ENCODE results near the gene GPR62.

Gene GPR62

DNA sequence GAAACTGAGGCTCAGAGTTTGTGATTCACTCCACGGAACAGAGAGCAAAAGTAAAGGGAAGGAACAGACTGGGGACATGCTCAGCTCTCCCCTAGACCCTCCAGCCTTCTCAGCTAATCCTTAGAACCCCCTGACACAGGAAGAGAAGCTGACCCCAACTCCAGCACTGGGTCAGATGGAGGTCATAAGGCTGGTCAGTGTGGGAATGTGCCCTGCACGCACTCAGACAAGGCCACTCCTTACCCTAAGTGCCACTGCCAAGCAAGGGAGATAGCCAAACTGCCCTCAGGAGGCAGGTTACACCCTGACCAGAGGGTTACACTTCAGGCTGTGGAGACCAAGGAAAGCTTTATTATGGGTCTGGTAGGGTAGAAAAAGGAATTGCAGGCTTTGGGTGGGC lies 39.3 kb downstream of the GPR62 start:
- DNase-seq = no peak

DNA sequence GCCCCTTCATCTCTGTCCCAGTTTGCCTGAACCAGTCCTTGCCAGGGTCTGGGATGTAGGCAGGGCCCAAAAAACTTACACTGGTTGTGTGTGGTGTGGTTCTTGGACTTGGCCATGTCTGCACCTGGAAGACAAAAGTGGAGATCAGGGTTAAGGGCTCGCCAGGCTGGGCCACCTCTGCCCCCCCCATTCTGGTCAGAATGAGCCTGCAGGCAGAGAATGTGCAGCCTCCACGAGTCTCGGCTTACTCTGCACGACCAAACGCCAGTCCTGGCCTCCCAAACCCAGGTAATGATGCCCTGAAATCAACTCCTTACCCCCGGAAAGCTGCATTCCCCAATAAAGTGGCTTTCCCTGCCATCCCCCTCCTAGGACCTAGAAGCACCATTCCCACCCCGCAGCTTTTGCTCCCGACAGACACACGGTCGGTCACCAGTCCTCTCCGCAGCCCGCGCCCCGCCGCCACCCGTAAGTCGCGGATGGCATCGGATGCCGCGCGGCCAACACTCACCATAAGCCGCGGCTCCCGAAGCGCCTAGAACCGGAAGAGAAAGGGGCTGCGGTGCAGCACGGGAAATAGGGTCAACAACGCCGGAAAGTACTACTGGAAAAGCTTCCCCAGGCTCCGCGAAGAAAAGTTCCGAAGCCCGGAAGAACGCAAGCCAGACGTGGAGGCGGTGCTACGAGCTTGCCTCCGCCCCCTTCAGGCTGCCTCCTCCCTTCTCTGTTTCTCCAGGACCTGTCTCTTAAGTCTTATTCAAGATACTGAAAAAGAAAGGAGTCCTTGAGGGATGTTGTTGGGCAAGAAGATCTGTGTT lies 40.4 kb downstream of the GPR62 start, which contains the start of gene RPL29:
RPL29 (minus strand) TSS at position 550 of the 818 bp plus-strand sequence; CDS start at position 116, 434 bp downstream.
- peak; percentile 93 for DNase-seq

DNA sequence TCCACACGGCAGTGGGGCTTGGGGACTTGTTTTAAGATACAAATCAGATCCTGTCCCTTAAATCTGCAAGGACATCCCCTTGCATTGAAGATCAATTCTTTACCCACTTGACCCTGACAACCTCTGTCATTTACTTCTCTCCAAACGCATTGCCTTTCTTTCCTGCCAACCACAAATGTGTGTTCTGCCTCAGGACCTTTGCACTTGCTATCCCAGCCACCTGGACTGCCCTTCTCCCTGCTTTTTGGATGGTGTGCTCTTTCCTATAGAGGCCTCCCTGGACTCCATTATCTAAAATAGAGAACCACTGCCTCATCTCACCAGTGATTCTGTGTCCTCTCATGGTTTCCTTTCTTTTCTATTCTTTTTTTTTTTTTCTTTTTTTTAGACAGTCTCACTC lies 42.0 kb downstream of the GPR62 start:
- DNase-seq = no peak

DNA sequence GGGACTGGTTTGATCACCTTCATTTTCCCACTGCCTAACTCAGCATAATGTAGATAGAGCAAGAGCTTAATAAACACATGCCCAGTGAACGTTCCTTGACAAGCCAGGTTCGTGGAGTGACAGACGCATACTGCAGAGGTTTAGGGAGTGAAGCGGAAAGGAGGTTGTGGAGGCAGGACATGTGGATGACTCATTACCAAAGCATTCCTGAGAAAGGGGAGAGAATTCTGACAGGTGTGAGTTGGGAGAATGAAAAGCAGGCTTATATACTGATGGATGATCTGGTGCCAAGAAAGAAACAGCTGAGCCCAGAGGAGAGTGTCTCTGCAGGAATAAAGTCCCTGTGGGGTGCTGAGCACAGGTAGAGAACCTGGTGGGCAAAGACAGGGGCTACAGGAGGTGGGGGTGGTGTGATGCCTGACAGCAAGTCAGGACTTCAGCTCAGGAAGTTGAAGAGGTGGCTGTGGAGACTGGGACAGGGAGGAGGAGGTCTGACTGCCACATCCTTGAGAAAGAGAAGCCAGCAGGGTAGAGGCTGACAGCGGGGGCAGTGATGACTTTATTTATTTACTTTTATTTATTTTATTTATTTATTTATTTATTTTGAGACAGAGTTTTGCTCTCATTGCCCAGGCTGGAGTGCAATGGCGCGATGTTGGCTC lies 42.9 kb downstream of the GPR62 start:
- no peak for DNase-seq

DNA sequence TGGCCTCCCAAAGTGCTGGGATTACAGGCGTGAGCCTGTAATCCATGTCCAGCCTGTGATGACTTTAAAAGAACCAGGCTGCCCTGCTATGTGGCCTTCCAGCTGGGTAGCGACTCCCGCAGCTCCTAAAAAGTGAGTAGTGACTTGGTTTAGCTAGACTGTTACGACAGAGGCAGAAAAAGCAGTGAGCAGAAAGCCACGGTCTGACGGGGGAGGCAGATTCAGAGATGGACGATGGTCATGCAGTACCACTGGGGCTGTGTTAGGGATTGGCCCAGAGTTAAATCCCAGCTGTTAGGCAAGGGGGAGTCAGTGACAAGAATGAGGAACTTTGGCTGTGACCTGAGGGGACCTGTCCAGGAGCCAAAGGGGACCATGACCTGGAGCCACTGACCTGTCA lies 43.6 kb downstream of the GPR62 start:
- no peak for DNase-seq

GRCh38 chr3:51999846-52000245 lies 44.7 kb downstream of the GPR62 start:
- DNase-seq = no peak

DNA sequence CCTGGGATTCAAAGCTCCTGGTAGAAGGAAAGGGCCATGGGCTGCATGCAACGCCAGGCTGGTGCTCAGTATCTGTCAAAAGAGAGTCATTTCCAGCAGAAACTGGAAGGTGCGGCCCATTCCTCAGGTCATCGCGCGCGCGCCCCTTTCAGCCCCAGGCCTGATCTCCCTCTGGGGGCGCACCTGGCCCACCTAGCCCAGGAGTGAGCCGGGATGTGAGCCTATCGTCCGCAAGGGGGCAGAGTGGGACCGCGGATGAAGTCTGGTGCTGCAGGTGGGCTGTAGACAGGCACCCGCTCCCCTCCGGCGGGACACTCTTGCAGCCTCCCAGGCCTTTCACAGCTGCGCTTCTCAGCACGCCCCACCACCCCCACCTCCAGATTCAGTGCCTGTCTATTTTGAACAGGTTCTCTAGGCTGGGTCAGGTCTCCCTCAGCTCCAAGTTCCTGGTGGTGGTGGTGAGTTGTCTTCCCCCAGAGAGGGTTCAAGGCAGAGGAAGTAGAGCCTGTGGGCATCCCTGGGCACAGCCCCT lies 46.3 kb downstream of the GPR62 start:
- peak; percentile 89 for DNase-seq

GRCh38 chr3:52002748-52003147 lies 47.6 kb downstream of the GPR62 start:
- DNase-seq = no peak

GRCh38 chr3:52004163-52004787 lies 49.1 kb downstream of the GPR62 start:
- no peak for DNase-seq

DNA sequence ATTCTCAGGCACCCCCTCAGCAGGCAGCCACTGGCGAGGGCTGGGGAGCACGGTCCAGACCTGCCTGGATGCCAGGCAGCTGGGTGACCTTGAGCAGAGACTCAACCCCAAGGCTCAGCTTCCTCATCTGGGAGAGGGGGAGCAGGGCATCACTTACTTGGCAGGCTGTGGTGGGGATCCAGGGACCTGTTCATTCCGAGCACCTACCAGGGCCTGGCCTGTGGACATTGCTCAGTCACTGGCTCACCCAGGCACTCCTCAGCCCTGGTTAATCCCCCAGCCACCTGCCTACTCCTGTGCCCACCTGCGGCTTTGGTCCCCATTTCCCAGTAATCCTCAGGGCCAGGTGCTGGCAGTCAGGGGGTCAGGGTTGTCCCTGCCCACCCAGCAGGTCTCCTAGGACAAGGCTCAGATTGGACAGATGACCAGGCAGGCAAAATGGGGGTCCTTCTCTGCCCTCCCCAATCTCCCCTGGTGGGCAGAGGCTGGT lies 49.8 kb downstream of the GPR62 start:
- DNase-seq = no peak

DNA sequence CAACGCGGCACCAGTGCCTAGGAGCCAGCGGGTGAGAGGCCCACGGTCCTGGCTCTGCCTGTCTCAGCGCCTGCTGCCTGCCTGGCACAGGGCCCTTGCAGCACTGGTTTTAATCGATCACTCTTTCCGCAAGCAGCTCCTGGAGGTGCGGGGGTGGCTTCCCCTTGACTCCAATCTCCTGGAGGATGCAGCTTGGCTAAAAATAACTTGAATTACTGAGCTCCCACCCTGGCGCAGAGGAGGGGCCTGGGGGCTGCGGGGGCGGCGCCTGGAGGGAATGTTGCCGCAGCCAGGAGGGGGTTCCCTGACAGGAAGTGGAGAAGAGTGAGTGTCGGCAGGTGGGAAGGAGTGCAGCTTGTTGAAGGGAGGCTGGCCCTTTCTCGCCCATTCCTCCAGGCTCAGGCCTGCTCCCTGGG lies 50.4 kb downstream of the GPR62 start:
- no peak for DNase-seq

GRCh38 chr3:52006017-52006819 lies 51.0 kb downstream of the GPR62 start:
- no peak for DNase-seq

GRCh38 chr3:52006820-52007133 lies 51.6 kb downstream of the GPR62 start:
- no peak for DNase-seq

All from stimulated activated CD4-positive, alpha-beta T cell treated with anti-CD3 and anti-CD28 coated beads, Interleukin-15, amount 100 ng/mL, for 24 hours (primary cell).